HepG2 (cell line): ENCODE measurements around the gene JPH2. TPM values are rescaled to one million over a fixed set of nuclear protein-coding genes. Genes with fewer than 3 reads are reported as not detected.
A peak's percentile ranks its signal among the peaks of the same experiment; 100 is the strongest.

ENCODE experiments used
- ARNT2 ChIP-seq: sonication (generic); formaldehyde crosslinking; IDR thresholded peaks from 2 replicates; pipeline ENCODE4 v1.8.0; 2022; ENCODE audit warnings: mild to moderate bottlenecking, low read depth, missing genetic modification reagents, moderate library complexity
- ATF7 ChIP-seq, 2 experiments: fragments of 450-650 bp in 1 of 2; sonication (generic) in 1 of 2; formaldehyde crosslinking in 1 of 2; IDR thresholded peaks; 2 replicates each; pipeline versions ENCODE4 v1.4.0 to v1.6.1; 2016 to 2020; ENCODE audit warnings: antibody characterized with exemption in 1 of 2, mild to moderate bottlenecking in 1 of 2, missing genetic modification reagents in 1 of 2
- CEBPB ChIP-seq: IDR thresholded peaks from 2 replicates; pipeline ENCODE4 v1.6.1; 2011; ENCODE audit warnings: low read depth, low read length, improper control_type of control experiment, borderline replicate concordance
- ELF3 ChIP-seq: IDR thresholded peaks from 2 replicates; pipeline ENCODE4 v1.6.1; 2016; ENCODE audit warnings: missing genetic modification reagents, missing compliant biosample characterization
- HNF1B ChIP-seq: sonication (generic); formaldehyde crosslinking; IDR thresholded peaks from 2 replicates; pipeline ENCODE4 v1.5.1; 2020; ENCODE audit warnings: mild to moderate bottlenecking, moderate library complexity, missing genetic modification reagents
- MEIS1 ChIP-seq: sonication (generic); formaldehyde crosslinking; IDR thresholded peaks from 2 replicates; pipeline ENCODE4 v1.9.0; 2021; ENCODE audit warnings: mild to moderate bottlenecking, missing genetic modification reagents, moderate library complexity, borderline replicate concordance
- MIXL1 ChIP-seq: IDR thresholded peaks from 2 replicates; pipeline ENCODE4 v1.6.1; 2016
- MXD1 ChIP-seq: sonication (generic); formaldehyde crosslinking; IDR thresholded peaks from 2 replicates; pipeline ENCODE4 v1.4.0; 2020; ENCODE audit warnings: mild to moderate bottlenecking, missing genetic modification reagents
- RARA ChIP-seq: IDR thresholded peaks from 2 replicates; pipeline ENCODE4 v1.6.1; 2016; ENCODE audit warnings: missing genetic modification reagents, missing compliant biosample characterization
- SALL1 ChIP-seq: sonication (generic); formaldehyde crosslinking; IDR thresholded peaks from 2 replicates; pipeline ENCODE4 v1.8.0; 2022; ENCODE audit warnings: mild to moderate bottlenecking, missing genetic modification reagents
- TEAD3 ChIP-seq: optimal IDR thresholded peaks from 2 replicates; pipeline ENCODE3; 2016; ENCODE audit warnings: borderline replicate concordance
- ZFP37 ChIP-seq: sonication (generic); formaldehyde crosslinking; IDR thresholded peaks from 2 replicates; pipeline ENCODE4 v1.4.0; 2020; ENCODE audit warnings: missing genetic modification reagents, borderline replicate concordance
- ZNF18 ChIP-seq: sonication (generic); formaldehyde crosslinking; IDR thresholded peaks from 2 replicates; pipeline ENCODE4 v1.8.0; 2022; ENCODE audit warnings: mild to moderate bottlenecking, missing genetic modification reagents; ENCODE audit not compliant: insufficient replicate concordance
- ZNF263 ChIP-seq: sonication (generic); formaldehyde crosslinking; IDR thresholded peaks from 2 replicates; pipeline ENCODE4 v1.4.0; 2020; ENCODE audit warnings: missing genetic modification reagents
- ZNF274 ChIP-seq: sonication (generic); formaldehyde crosslinking; IDR thresholded peaks from 2 replicates; pipeline ENCODE4 v1.5.1; 2020; ENCODE audit warnings: mild to moderate bottlenecking, missing genetic modification reagents
- ZNF614 ChIP-seq: IDR thresholded peaks from 2 replicates; pipeline ENCODE4 v1.6.1; 2018; ENCODE audit warnings: missing biosample characterization, missing genetic modification reagents, inconsistent platforms, borderline replicate concordance
- polyA plus RNA-seq, 8 experiments: library from polyadenylated mRNA; depleted of rRNA in 3 of 8; stranded (reverse) in 7 of 8; unstranded in 1 of 8; fragments of >200 nt; fragmentation: Illumina TruSeq in 4 of 8; extraction: Trizol in 4 of 8; gene quantifications; 2 replicates each; pipeline versions ENCODE4 v1.2.1 to v1.2.3, GENCODE V29; 2011 to 2016; ENCODE audit warnings: low read depth in 4 of 8, missing spikeins in 1 of 8, mixed read lengths in 1 of 8; ENCODE audit not compliant: insufficient read depth in 1 of 8
- total RNA-seq, 5 experiments: library from RNA; depleted of rRNA; stranded (reverse); fragments of >200 nt; fragmentation: Illumina TruSeq; extraction: Trizol; gene quantifications; 2 replicates each; pipeline ENCODE4 v1.2.3, GENCODE V29; 2016; ENCODE audit warnings: low read depth in 1 of 5
- TF ChIP-seq, protein P1 (sequence below): IDR thresholded peaks from 2 replicates; pipeline ENCODE4 v1.6.1; 2012; ENCODE audit warnings: inconsistent platforms
- TF ChIP-seq, protein P2 (sequence below): sonication (generic); formaldehyde crosslinking; IDR thresholded peaks from 2 replicates; pipeline ENCODE4 v1.5.1; 2020; ENCODE audit warnings: missing genetic modification reagents, mild to moderate bottlenecking, borderline replicate concordance
- TF ChIP-seq, protein P3 (sequence below): IDR thresholded peaks from 2 replicates; pipeline ENCODE4 v1.4.0; 2020; ENCODE audit warnings: mild to moderate bottlenecking, missing genetic modification reagents

The JPH2 gene
- total and polyA plus RNA-seq, 2 of the 13 experiments (the other 11 are each of a cell fraction or from before 2014, with no cell fraction given) = 0.42 TPM; not detected in 1

GRCh38 chr20:44188752-44189151 is 1.8 kb upstream of the JPH2 start (continued):
- TF ChIP-seq HNF1B (CRISPR knock-in tag) (peak; percentile 41; the same call in 1 of the 2 replicates), ZFP37 (CRISPR knock-in tag) (0 out of 2 replicates have a peak, but pooled peaks have one; percentile 33), ELF3 (CRISPR knock-in tag) (peak; percentile 40; the same call in 1 of the 2 replicates), ZNF18 (peak; percentile 62), TEAD3 (CRISPR knock-in tag) (peak; percentile 39), SALL1 (peak; percentile 22; the same call in 1 of the 2 replicates), ATF7 (IDR thresholded peaks at IDR 0.05) (no peak), ATF7 (CRISPR knock-in tag; IDR thresholded peaks at IDR 0.05) (no peak), ARNT2 (CRISPR knock-in tag) (no peak), MIXL1 (no peak), ZNF263 (CRISPR knock-in tag) (peak; percentile 66; the same call in 1 of the 2 replicates), ZNF274 (0 out of 2 replicates have a peak, but pooled peaks have one; percentile 35), ZNF614 (CRISPR knock-in tag) (peak; percentile 6; the same call in 1 of the 2 replicates), MEIS1 (peak; percentile 64; the same call in 1 of the 2 replicates), MXD1 (CRISPR knock-in tag) (0 out of 2 replicates have a peak, but pooled peaks have one; percentile 9), RARA (peak; percentile 22; the same call in 1 of the 2 replicates), CEBPB (peak; percentile 76)
- TF ChIP-seq, protein P1, sequence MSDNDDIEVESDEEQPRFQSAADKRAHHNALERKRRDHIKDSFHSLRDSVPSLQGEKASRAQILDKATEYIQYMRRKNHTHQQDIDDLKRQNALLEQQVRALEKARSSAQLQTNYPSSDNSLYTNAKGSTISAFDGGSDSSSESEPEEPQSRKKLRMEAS = peak; percentile 34; the same call in 1 of the 2 replicates
- TF ChIP-seq, protein P2, sequence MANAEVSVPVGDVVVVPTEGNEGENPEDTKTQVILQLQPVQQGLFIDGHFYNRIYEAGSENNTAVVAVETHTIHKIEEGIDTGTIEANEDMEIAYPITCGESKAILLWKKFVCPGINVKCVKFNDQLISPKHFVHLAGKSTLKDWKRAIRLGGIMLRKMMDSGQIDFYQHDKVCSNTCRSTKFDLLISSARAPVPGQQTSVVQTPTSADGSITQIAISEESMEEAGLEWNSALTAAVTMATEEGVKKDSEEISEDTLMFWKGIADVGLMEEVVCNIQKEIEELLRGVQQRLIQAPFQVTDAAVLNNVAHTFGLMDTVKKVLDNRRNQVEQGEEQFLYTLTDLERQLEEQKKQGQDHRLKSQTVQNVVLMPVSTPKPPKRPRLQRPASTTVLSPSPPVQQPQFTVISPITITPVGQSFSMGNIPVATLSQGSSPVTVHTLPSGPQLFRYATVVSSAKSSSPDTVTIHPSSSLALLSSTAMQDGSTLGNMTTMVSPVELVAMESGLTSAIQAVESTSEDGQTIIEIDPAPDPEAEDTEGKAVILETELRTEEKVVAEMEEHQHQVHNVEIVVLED (CRISPR knock-in tag) = 0 out of 2 replicates have a peak, but pooled peaks have one; percentile 8
- TF ChIP-seq, protein P3, sequence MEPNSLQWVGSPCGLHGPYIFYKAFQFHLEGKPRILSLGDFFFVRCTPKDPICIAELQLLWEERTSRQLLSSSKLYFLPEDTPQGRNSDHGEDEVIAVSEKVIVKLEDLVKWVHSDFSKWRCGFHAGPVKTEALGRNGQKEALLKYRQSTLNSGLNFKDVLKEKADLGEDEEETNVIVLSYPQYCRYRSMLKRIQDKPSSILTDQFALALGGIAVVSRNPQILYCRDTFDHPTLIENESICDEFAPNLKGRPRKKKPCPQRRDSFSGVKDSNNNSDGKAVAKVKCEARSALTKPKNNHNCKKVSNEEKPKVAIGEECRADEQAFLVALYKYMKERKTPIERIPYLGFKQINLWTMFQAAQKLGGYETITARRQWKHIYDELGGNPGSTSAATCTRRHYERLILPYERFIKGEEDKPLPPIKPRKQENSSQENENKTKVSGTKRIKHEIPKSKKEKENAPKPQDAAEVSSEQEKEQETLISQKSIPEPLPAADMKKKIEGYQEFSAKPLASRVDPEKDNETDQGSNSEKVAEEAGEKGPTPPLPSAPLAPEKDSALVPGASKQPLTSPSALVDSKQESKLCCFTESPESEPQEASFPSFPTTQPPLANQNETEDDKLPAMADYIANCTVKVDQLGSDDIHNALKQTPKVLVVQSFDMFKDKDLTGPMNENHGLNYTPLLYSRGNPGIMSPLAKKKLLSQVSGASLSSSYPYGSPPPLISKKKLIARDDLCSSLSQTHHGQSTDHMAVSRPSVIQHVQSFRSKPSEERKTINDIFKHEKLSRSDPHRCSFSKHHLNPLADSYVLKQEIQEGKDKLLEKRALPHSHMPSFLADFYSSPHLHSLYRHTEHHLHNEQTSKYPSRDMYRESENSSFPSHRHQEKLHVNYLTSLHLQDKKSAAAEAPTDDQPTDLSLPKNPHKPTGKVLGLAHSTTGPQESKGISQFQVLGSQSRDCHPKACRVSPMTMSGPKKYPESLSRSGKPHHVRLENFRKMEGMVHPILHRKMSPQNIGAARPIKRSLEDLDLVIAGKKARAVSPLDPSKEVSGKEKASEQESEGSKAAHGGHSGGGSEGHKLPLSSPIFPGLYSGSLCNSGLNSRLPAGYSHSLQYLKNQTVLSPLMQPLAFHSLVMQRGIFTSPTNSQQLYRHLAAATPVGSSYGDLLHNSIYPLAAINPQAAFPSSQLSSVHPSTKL (CRISPR knock-in tag) = 0 out of 2 replicates have a peak, but pooled peaks have one; percentile 29
